CD4-positive, alpha-beta T cell (primary cell): ENCODE results near the gene PTPRM. TPM values are rescaled to one million over a fixed set of nuclear protein-coding genes. Genes with fewer than 3 reads are reported as not detected.

Experiments
- ATAC-seq: fragments of 200-7000 bp; cut with Tn5 transposase; one replicate; pipeline ENCODE4 v1.10.0; 2022; ENCODE audit warnings: mild to moderate bottlenecking; ENCODE audit not compliant: poor library complexity
- CTCF ChIA-PET: fragments of 350-600 bp; sonication (Branson Sonifier 250); formaldehyde crosslinking; loops from one replicate; lab custom pipeline; 2021; ENCODE audit warnings: antibody characterized with exemption, inconsistent platforms; lab: Charles Lee
- POLR2A ChIA-PET: fragments of 350-600 bp; sonication (Branson Sonifier 250); formaldehyde crosslinking; loops from one replicate; lab custom pipeline; 2021; ENCODE audit warnings: antibody characterized with exemption, inconsistent platforms; lab: Charles Lee
- DNase-seq, 14 experiments: peaks; one replicate each; pipeline ENCODE4 v3.0.0-alpha.2; 2013 to 2020; ENCODE audit warnings: mixed read lengths in 2 of 14
- H3K27ac ChIP-seq, 2 donors: one replicate each; pipeline versions ENCODE4 v1.5.1 to v1.7.0; 2013; ENCODE audit warnings: low read length in 2 of 2, low read depth in 1 of 2, mild to moderate bottlenecking in 1 of 2
- H3K27me3 ChIP-seq, 2 experiments: 1 replicate in 1 of 2; 2 replicates in 1 of 2; pipeline versions ENCODE4 v1.6.1 to v1.7.0; 2013; ENCODE audit warnings: low read length in 2 of 2, control low read depth in 1 of 2, mild to moderate bottlenecking in 1 of 2, moderate library complexity in 1 of 2; ENCODE audit not compliant: insufficient read depth in 2 of 2, control insufficient read depth in 1 of 2
- H3K36me3 ChIP-seq: one replicate; pipeline ENCODE4 v1.6.1; 2013; ENCODE audit warnings: low read length, control low read depth; ENCODE audit not compliant: insufficient read depth
- H3K4me1 ChIP-seq: one replicate; pipeline ENCODE4 v1.6.1; 2013; ENCODE audit warnings: low read length, control low read depth; ENCODE audit not compliant: insufficient read depth
- H3K4me3 ChIP-seq: one replicate; pipeline ENCODE4 v1.5.1; 2013; ENCODE audit warnings: mild to moderate bottlenecking, low read length, moderate library complexity
- H3K9me3 ChIP-seq, 2 experiments: 1 replicate in 1 of 2; 2 replicates in 1 of 2; pipeline versions ENCODE4 v1.6.1 to v1.7.0; 2013; ENCODE audit warnings: low read length in 2 of 2, mild to moderate bottlenecking in 2 of 2, control low read depth in 1 of 2, moderate library complexity in 1 of 2; ENCODE audit not compliant: control insufficient read depth in 1 of 2, insufficient read depth in 1 of 2
- H3K27ac Mint-ChIP-seq: one replicate; pipeline ENCODE4 v1.8.0; 2020; ENCODE audit warnings: mixed read lengths
- H3K27me3 Mint-ChIP-seq: one replicate; pipeline ENCODE4 v1.8.0; 2021; ENCODE audit warnings: mixed read lengths
- H3K36me3 Mint-ChIP-seq: one replicate; pipeline ENCODE4 v1.8.0; 2021; ENCODE audit warnings: low read depth, mixed read lengths
- H3K4me1 Mint-ChIP-seq: one replicate; pipeline ENCODE4 v1.8.0; 2021; ENCODE audit warnings: low read depth, mixed read lengths
- H3K4me3 Mint-ChIP-seq: one replicate; pipeline ENCODE4 v1.8.0; 2020; ENCODE audit warnings: mild to moderate bottlenecking, mixed read lengths
- H3K9me3 Mint-ChIP-seq: one replicate; pipeline ENCODE4 v1.8.0; 2020; ENCODE audit warnings: mixed read lengths
- CTCF ChIP-seq: fragments of 200-600 bp; IDR thresholded peaks from one replicate; pipeline ENCODE4 v1.8.0; 2022; ENCODE audit warnings: antibody characterized with exemption, mild to moderate bottlenecking
- intact Hi-C, 2 experiments: fragments of 100-400 bp; cut with DNase I in 1 of 2; cut with micrococcal nuclease in 1 of 2; formaldehyde crosslinking; loops; one replicate each; pipeline versions ENCODE4 v1.15.1 to v1.9.0; 2023 to 2025; cut with DNase I, micrococcal nuclease
- total RNA-seq, 174 experiments: library from RNA in 2 of 174; stranded (reverse) in 2 of 174; gene quantifications; one replicate each; pipeline ENCODE4 v1.2.3 and lab custom pipeline; 2021 to 2026

Gene PTPRM
- total RNA-seq, 2 experiments from 2014 or later: 21.7 to 21.9 TPM

DNA sequence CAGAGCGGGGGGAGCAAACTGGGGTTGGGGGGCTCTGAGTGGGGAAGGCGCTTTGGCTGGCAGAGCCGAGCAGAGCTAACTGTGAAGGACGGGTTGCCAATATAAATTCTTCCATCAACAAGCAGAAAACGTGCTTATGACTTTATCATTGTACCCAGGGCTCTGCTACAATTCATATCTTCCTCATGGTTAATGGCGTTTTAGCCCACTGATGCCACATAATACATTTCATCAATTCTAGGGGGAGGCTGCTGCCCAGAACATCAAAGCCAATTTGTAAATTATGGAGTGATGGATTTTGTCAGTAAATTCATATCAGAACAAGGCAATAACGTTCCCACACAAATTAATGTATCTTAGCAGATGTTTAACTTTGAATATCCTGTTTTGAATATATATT is 866.7 kb downstream of the PTPRM start:
- ATAC-seq (no peak), DNase-seq (no peak)
- H3K36me3 Mint-ChIP-seq: no peaks in the 10 kb centered on the region
- H3K4me3 ChIP-seq: no peak overlapping the region
- H3K9me3 ChIP-seq: peaks cover under 1 to 23% of the 10 kb centered on the region in 2 experiments
- no peaks in the 10 kb centered on the region for H3K4me1 Mint-ChIP-seq
- POLR2A ChIA-PET: no interaction called here
- TF ChIP-seq CTCF: no peak
- no peaks in the 10 kb centered on the region for H3K27me3 ChIP-seq
- no peaks in the 10 kb centered on the region for H3K27me3 Mint-ChIP-seq
- H3K27ac ChIP-seq: no peak overlapping the region
- no peak overlapping the region for H3K27ac Mint-ChIP-seq
- no peak overlapping the region for H3K4me3 Mint-ChIP-seq
- CTCF ChIA-PET: no interaction called here
- no peaks in the 10 kb centered on the region for H3K36me3 ChIP-seq
- intact Hi-C loops: no loop called here
- no peaks in the 10 kb centered on the region for H3K4me1 ChIP-seq
- H3K9me3 Mint-ChIP-seq: no peaks in the 10 kb centered on the region

DNA sequence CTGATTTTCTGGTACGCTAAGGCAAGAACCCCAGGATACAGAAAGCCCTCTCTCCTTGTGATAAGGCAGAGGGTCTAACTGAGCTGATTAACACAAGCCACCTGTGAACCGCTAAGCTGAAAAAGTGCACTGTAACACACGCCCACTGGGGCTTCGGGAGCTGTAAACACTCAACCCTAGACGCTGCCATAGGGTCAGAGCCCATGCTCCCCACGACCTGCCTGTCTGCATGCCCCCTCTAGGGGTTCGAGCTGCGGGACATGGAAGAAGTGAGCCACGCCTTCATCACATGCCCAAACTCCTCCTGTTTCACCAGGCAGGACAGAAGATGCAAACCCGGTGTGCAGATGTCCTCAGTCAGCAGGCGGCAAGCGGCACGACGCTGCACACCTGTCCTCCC is 868.3 kb downstream of the PTPRM start:
- ChIA-PET POLR2A (no interaction called here), CTCF (no interaction called here)
- ATAC-seq (no peak), DNase-seq (no peak)
- H3K36me3 Mint-ChIP-seq: no peaks in the 10 kb centered on the region
- peaks cover 8 to 32% of the 10 kb centered on the region in 2 experiments for H3K9me3 ChIP-seq
- H3K9me3 Mint-ChIP-seq: no peaks in the 10 kb centered on the region
- no peaks in the 10 kb centered on the region for H3K36me3 ChIP-seq
- no peaks in the 10 kb centered on the region for H3K4me1 Mint-ChIP-seq
- no peak overlapping the region for H3K4me3 ChIP-seq
- no peak overlapping the region for H3K4me3 Mint-ChIP-seq
- H3K27ac ChIP-seq: no peak overlapping the region
- H3K27me3 ChIP-seq: no peaks in the 10 kb centered on the region
- no peaks in the 10 kb centered on the region for H3K27me3 Mint-ChIP-seq
- TF ChIP-seq CTCF: no peak
- H3K4me1 ChIP-seq: no peaks in the 10 kb centered on the region
- H3K27ac Mint-ChIP-seq: no peak overlapping the region
- intact Hi-C loops: no loop called here

- ATAC-seq: no peak
- Histone ChIP-seq H3K4me3 (no peak overlapping the region), H3K27ac (no peak overlapping the region), H3K27me3 (no peaks in the 10 kb centered on the region), H3K4me1 (no peaks in the 10 kb centered on the region), H3K9me3 (peaks cover 8 to 31% of the 10 kb centered on the region in 2 experiments), H3K36me3 (no peaks in the 10 kb centered on the region)
- Mint-ChIP-seq H3K27me3 (no peaks in the 10 kb centered on the region), H3K36me3 (no peaks in the 10 kb centered on the region), H3K9me3 (peaks cover 3% of the 10 kb centered on the region), H3K27ac (no peak overlapping the region), H3K4me3 (no peak overlapping the region), H3K4me1 (no peaks in the 10 kb centered on the region)
- POLR2A ChIA-PET: no interaction called here
- TF ChIP-seq CTCF: no peak
- intact Hi-C loops: no loop called here
- no peak for DNase-seq
- CTCF ChIA-PET: no interaction called here
Measured at GRCh38 chr18:8439055-8439454, 871.9 kb downstream of the PTPRM start.
